ENCODE data around the gene FGD5.

The FGD5 gene

DNA sequence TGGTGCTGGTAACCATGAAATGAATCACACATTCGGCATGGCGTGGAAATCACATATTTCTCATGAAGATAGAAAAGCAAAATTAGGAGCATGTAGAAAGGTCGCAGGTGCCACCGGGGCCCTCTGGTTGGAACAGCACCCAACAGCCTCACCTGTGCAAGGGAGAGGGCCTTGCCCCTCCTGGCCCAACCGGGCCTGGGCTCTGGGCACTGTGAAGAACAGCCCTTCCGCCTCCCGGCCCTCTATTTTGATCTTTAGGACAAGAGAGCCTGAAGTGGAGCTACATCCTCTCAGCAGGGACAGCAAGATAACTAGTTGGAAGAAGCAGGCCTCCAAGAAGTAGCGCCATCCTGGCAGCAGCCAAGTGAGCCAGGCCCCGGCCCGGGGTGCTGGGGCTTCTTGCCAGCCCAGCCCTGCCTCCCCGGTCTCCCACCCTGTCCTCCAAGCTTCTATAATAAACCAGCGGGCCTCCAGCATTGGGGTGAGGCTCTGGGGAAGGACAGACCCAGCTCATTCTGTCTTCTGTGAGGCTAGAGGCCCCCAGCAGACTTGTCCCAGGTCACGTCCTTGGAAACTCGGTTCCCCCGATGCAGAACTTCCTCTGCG, 46.1 kb upstream of the FGD5 start:
- no peak for DNase-seq (ENCODE audit: low spot score)
- TF ChIP-seq, protein P1, sequence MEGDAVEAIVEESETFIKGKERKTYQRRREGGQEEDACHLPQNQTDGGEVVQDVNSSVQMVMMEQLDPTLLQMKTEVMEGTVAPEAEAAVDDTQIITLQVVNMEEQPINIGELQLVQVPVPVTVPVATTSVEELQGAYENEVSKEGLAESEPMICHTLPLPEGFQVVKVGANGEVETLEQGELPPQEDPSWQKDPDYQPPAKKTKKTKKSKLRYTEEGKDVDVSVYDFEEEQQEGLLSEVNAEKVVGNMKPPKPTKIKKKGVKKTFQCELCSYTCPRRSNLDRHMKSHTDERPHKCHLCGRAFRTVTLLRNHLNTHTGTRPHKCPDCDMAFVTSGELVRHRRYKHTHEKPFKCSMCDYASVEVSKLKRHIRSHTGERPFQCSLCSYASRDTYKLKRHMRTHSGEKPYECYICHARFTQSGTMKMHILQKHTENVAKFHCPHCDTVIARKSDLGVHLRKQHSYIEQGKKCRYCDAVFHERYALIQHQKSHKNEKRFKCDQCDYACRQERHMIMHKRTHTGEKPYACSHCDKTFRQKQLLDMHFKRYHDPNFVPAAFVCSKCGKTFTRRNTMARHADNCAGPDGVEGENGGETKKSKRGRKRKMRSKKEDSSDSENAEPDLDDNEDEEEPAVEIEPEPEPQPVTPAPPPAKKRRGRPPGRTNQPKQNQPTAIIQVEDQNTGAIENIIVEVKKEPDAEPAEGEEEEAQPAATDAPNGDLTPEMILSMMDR (IDR thresholded peaks at IDR 0.05; ENCODE audit: extremely low read depth, insufficient read depth, missing control alignments): no peak
- in situ Hi-C loops (cut with MboI; ENCODE audit: low pct_unique_long_range_greater_than_20kb, low sequenced_read_pairs, unreplicated experiment): no loop called here

GRCh38 chr3:14773281-14773680, 45.5 kb upstream of the FGD5 start:
- TF ChIP-seq, protein P1 (IDR thresholded peaks at IDR 0.05; ENCODE audit: extremely low read depth, insufficient read depth, missing control alignments): no peak
- in situ Hi-C loops (cut with MboI; ENCODE audit: low pct_unique_long_range_greater_than_20kb, low sequenced_read_pairs, unreplicated experiment): no loop called here
- DNase-seq (ENCODE audit: low spot score): no peak

- TF ChIP-seq, protein P1 (IDR thresholded peaks at IDR 0.05; ENCODE audit: extremely low read depth, insufficient read depth, missing control alignments): no peak
- in situ Hi-C loops (cut with MboI; ENCODE audit: low pct_unique_long_range_greater_than_20kb, low sequenced_read_pairs, unreplicated experiment): no loop called here
- no peak for DNase-seq (ENCODE audit: low spot score)
These were observed 45.1 kb upstream of the FGD5 start for GRCh38 chr3:14773691-14774128.

DNA sequence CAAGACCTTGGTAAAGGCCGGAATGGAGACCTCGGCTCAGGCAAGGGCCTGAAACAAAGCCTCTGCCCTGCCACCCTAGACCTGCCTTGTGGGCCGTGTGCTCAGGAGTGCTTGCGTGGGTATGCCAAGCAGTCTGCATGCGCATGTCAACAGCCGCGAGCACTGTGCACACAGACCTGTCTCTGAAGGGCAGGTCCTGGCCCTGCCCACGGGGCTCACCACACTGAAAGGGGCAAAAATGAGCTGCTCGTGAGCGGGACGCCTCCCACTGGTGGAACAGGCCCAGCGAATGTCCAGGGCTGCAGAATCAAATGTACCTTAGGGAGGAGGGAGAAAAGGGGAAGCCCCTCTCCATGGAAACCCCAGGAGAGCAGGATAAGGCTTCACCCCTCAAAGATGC, 44.3 kb upstream of the FGD5 start:
- in situ Hi-C loops (cut with MboI; ENCODE audit: low pct_unique_long_range_greater_than_20kb, low sequenced_read_pairs, unreplicated experiment): no loop called here
- no peak for DNase-seq (ENCODE audit: low spot score)
- TF ChIP-seq, protein P1 (IDR thresholded peaks at IDR 0.05; ENCODE audit: extremely low read depth, insufficient read depth, missing control alignments): no peak

DNA sequence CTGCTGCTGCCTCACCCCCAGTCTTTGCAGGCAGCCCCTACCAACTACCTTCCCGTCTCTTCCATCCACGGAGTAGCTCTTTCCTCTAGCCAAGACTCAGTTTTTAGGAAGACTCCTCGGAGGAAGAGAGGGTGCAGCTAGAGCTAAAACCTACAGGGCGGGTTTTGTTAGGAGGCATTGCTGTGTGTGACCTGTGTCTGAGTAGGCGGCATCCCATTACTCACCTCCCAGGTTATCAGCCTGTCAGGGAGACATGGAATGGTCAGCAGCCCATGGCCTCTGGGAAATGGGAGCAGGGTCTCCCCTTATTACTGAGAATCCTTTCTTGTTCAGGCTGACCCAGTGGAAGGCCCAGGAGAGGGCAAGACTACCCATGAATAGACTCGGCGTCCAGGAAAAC, 43.8 kb upstream of the FGD5 start:
- no peak for DNase-seq (ENCODE audit: low spot score)
- TF ChIP-seq, protein P1 (IDR thresholded peaks at IDR 0.05; ENCODE audit: extremely low read depth, insufficient read depth, missing control alignments): no peak
- in situ Hi-C loops (cut with MboI; ENCODE audit: low pct_unique_long_range_greater_than_20kb, low sequenced_read_pairs, unreplicated experiment): no loop called here

DNA sequence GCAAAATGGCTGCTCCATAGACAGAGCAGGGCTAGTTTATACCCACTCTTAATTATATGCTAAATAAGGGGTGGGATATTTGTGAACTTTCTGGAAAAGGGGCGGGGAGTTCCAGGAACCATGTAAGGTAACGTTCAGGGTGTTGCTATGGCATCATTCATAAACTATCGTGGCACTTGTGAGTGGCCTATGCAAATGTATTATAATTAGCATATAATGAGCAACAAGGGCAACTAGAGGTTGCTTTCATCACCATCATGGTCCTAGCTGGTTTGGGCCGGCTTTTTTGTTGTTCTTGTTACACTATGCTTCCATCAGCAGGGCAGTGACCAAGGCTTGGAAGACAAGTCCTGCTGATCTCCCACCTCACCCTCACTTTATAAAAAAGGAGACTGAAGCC, 43.2 kb upstream of the FGD5 start:
- TF ChIP-seq, protein P1 (IDR thresholded peaks at IDR 0.05; ENCODE audit: extremely low read depth, insufficient read depth, missing control alignments): no peak
- no peak for DNase-seq (ENCODE audit: low spot score)
- in situ Hi-C loops (cut with MboI; ENCODE audit: low pct_unique_long_range_greater_than_20kb, low sequenced_read_pairs, unreplicated experiment): no loop called here

All from GM13977 (cell line).